NCI-H2227 (cell line): ENCODE measurements around the gene CDKN1A.
"Not testable (repeated sequence)": the region's sequence is repeated elsewhere in the genome, so short reads cannot be mapped to it uniquely, and the experiment has no call there.

Experiments used
- DNase-seq: peaks from one replicate; lab custom pipeline; 2025; ENCODE audit not compliant: unreplicated experiment; lab: John Stamatoyannopoulos, UW

The CDKN1A gene

GRCh38 chr6:36678488-36679042, at the start of gene CDKN1A:
TSS of gene CDKN1A (plus strand) at chr6:36678714. CDS start at chr6:36684102, 5,388 bp downstream.
- DNase-seq = peak; percentile 93

DNA sequence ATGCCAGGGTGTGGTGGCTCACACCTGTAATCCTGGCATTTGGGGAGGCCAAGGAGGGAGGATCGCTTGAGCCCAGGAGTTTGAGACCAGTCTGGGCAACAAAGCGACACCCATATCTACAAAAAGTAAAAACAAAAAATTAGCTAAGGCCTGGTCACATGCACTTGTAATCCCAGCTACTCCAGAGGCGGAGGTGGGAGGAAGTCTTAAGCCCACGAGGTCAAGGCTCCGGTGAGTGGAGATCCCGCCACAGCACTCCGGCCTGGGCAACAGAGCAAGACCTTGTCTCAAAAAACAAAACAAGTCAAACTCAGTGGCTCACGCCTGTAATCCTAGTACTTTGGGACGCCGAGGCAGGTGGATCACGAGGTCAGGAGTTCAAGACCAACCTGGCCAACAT, 48.7 kb upstream of the CDKN1A start:
- no peak for DNase-seq

DNA sequence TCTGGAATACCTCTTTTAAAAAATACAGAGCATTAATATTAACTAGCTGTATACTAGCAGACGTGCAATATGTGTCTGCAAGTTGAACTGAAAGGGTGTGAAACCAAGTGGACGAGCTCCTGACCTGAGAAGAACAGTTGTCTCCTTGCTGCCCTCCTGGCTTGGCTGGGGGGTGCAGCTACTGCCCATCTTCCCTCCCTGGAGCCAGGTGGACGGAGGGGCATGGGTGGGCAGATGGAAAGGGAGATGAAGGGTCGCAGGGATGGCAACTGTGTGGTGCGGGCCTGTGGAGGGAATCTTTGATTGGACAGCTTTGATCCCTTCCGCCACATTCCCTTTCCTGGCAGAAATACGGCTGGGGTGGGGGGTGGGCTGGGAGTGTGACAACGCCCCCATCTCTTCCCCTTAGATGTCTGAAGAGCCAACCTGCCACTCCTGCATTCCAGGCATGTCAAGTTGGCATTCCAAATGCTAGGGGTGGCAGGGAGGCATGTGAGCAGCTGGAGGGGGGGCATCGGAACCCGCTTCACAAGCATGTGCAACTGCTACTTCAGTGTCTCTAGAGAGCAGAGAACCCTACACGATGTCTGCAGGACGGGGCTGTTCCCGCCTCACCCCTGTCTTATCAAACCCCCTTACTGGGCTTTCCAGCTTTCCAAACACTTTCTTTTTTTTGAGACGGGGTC, 47.0 kb upstream of the CDKN1A start:
- DNase-seq = no peak

- DNase-seq = no peak
These were observed 45.1 kb upstream of the CDKN1A start for GRCh38 chr6:36633370-36633769.

GRCh38 chr6:36633915-36634314, 44.6 kb upstream of the CDKN1A start:
- DNase-seq = no peak

- no peak for DNase-seq
These were observed 44.0 kb upstream of the CDKN1A start for GRCh38 chr6:36634317-36635108.

- no peak for DNase-seq
These were observed 42.2 kb upstream of the CDKN1A start for GRCh38 chr6:36636283-36636682.

DNA sequence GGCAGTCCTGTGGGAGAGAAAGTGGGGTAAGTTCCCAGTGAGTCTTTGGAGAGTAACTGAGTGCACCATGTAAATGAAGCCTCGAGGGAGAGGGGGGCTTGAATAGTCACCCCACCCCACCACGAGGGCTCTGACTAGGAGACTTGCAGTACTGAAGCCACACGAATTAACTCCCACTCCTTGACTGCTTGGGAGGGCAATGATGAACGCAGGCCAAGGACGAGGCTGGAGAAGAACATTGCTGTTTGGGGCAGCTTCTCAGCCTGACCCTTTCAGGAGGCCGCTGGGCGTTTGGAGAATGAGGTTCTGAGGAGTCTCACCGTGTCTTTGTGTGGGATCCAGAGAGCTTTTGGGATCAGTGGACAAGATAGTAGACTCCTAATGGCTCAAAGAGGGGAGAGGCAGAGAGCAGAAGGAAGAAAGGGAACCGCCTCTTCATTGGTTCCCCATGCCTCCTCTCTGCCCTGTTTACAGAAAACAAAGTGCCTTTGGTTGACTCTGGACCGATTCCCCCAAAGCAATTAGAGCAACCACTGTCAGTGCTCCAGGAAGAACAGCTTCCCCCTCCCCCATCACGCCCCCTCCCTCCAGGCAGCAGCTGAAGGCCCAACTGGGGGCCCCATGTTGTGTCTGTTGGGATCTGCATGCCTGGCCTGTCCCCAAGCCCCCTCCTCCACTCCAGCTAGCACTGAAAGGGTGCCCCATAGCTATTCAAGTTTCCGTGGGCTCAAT, 41.7 kb upstream of the CDKN1A start:
- DNase-seq = no peak

- DNase-seq = no peak
These were observed 39.9 kb upstream of the CDKN1A start for GRCh38 chr6:36638579-36638978.

DNA sequence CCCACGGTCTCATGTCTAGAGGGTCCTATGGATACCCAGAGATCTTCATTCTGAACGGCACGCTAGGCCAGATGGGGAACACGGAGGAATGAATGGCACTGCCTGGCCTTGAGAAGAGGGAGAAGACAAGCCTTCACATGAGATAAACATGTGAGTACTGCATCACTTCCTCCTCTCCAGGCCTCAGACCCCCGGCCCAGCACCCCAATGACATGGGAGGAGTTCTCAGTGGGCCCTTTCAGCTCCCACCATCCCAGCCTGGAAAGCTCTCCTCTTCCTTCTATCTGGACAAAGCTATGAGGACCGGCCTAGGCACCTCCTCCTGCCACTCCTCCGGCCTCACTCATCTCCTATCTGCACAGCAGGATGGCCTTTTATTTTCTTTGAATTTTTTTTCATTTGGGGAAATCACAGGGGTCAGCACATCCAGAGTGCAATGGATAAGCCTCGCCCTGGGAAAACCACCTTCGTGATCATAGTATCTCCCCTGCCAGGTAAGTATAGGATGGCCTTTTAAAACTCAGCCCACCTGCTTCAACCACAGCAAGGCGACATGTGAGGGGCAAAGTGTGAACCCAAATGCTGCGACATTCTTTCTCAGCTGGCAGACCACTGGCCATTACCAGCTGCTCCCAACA, 39.2 kb upstream of the CDKN1A start:
- no peak for DNase-seq

GRCh38 chr6:36641543-36641942, 37.0 kb upstream of the CDKN1A start:
- DNase-seq = no peak

DNA sequence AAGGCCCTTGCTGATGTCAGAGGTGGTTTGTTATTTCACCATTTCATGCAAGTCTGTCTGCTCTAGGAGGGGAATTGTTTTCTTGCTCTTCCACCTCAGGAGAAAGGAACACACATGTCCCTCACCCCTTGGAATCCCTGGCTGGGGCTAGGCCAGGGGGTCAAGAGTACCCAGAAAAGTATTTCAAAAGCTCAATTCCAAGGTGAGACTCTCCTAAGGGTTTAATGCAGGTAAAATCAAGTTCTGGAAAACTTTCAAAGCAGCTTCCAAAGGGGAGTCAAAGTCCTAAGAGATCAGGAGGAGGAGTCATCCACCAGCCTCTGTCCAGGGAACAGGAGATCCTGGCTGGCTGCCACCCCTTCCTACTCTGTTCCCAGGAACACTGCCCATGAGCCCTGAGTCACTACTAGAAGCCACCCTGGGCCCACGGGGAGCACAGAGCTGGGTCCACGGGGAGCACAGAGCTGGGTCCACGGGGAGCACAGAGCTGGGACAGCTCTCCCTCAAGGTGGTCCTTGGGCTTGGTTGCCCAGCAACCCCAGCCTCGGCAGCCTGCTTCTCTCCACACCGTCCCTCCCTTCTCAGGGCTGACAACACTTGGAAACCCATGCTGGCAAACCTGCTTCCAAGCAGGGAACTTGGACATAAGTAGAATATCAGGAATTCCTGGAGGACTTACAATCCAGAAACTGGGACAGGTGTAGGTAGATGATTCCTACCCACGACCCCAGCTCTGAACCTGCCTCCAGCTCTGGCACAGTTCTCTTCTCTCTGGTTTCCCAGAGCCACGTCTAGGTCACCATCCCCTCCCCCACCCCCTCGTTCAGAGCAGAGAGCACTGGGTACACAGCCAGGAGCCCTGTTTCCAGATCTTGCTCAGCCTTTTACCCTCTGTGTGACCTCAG, 35.3 kb upstream of the CDKN1A start:
- no peak for DNase-seq

DNA sequence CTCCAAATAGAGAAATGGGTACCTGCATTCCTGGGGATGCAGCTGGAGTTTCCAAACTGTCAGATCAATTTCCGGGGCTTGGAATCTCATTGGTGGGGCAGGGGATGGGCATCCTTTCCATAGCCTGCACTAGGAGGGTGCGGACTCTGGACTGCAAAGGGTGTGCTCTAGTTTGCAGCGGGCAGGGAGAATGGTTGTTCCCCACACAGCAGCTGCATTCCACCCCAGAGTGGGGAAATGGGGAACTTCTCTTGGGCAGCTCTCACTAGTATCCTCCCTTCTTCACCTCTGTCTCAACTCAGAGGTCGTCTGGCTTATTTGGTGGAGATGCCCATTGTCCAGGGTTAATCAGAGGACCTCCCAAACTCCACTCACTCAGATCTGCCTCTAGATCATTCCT, 34.5 kb upstream of the CDKN1A start:
- no peak for DNase-seq

DNA sequence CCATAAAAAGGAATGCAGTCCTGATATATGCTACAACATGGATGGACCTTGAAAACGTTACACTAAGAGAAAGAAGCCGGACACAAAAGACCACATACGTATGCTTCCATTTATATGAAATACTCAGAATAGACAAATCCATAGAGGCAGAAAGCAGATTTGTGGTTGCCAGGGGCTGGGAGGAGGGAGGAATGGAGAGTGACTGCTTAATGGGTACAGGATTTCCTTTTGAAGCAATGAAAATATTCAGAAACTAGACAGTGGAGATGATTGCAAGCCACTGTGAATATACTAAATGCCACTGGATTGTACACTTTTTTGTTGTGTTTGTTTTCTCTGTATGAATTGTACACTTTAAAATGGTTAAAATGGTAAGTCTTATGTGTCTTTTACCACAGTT, 29.4 kb upstream of the CDKN1A start:
- no peak for DNase-seq

GRCh38 chr6:36649701-36650484, 28.6 kb upstream of the CDKN1A start:
- DNase-seq = no peak

GRCh38 chr6:36650848-36651478, 27.6 kb upstream of the CDKN1A start:
- DNase-seq = no peak

DNA sequence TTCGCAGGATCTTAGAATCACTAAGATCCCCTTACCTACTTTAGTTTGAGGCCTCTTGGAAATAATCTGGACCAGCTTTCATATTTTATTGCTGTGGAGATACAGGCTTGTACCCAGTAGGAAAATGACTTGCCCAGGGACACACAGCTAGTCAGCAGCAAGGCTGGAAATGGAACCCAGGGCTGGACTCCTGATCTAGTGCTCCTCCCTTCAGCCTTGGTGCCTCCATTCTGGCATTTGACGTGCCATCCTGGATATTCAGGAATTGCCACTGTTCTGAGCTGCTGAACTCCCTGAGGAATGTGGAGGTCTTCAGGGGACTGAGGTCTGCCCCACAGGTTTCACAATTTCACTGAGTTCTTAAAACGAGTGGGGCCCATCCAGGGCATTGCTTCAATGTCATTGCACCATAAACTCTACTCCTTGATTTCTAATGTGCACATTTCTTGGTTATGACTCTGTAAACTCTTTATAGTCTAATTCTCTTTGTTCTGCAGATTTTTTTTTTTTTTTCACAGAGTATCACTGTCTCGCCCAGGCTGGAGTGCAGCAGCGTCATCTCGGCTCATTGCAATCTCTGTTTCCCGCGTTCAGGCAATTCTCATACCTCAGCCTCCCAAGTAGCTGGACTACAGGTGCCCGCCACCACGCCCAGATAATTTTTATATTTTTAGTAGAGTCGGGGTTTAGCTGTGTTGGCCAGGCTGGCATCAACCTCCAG, 26.7 kb upstream of the CDKN1A start:
- no peak for DNase-seq

DNA sequence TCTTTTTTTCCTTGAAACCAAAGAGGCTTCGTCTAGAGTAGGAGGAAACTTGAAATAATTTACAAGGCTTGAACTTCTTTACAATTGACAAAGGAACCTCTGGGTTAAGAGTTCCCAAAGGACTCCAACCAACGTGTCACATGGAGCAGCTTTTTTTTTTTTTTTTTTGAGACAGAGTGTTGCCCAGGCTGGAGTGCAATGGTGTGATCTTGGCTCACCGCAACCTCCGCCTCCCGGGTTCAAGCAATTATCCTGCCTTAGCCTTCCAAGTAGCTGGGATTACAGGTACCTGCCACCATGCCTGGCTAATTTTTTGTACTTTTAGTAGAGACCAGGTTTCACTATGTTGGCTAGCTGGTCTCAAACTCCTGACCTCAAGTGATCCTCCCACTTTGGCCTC, 24.0 kb upstream of the CDKN1A start:
- DNase-seq = not testable (repeated sequence)
